ENCODE data around the gene SBF2. TPM values are rescaled to one million over a fixed set of nuclear protein-coding genes. Genes with fewer than 3 reads are reported as not detected.

Gene SBF2
- total and polyA plus RNA-seq, 2 donors (not counting 1 experiment from before 2014, with no cell fraction given) = 5.6 to 17.7 TPM

DNA sequence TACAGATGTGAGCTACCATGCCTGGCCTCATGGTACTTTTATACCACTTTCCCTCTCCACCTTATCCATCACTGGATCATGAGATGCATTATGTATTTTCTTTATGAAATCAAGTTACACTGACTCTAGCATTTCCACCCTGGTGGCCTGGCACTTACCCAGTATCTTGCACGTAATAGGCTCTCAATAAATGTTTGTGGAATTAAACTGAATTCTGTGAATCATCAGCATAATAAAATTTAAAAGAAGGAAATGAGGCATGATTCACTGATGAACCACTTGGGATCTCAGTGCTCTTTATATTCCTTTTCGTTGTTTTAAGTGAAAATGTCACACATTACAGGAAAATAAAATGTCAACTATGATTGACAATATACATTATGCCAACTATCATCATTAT is 35.9 kb upstream of the SBF2 start:
- no peak for ATAC-seq (ENCODE audit: low read depth)
- H3K79me2 ChIP-seq (ENCODE audit: control insufficient read depth, insufficient read depth, low read length) = no peaks in the 10 kb centered on the region
- no peak for DNase-seq
- no peaks in the 10 kb centered on the region for H3K27me3 ChIP-seq (replicated peaks in 1 of 4; ENCODE audit: control extremely low read depth in 1 of 4, control insufficient read depth in 3 of 4, insufficient read depth in 4 of 4, low read length in 3 of 4)
- H2AFZ ChIP-seq (ENCODE audit: insufficient read depth, low read depth, low read length, poor library complexity, severe bottlenecking) = no peak overlapping the region
- TF ChIP-seq, protein P1, sequence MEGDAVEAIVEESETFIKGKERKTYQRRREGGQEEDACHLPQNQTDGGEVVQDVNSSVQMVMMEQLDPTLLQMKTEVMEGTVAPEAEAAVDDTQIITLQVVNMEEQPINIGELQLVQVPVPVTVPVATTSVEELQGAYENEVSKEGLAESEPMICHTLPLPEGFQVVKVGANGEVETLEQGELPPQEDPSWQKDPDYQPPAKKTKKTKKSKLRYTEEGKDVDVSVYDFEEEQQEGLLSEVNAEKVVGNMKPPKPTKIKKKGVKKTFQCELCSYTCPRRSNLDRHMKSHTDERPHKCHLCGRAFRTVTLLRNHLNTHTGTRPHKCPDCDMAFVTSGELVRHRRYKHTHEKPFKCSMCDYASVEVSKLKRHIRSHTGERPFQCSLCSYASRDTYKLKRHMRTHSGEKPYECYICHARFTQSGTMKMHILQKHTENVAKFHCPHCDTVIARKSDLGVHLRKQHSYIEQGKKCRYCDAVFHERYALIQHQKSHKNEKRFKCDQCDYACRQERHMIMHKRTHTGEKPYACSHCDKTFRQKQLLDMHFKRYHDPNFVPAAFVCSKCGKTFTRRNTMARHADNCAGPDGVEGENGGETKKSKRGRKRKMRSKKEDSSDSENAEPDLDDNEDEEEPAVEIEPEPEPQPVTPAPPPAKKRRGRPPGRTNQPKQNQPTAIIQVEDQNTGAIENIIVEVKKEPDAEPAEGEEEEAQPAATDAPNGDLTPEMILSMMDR (IDR thresholded peaks at IDR 0.05) = no peak
- TF ChIP-seq EZH2 (IDR thresholded peaks at IDR 0.05; ENCODE audit: borderline replicate concordance, insufficient read depth, low read depth, low read length, poor library complexity, severe bottlenecking) = no peak
- Mint-ChIP-seq H3K9me3 (ENCODE audit: insufficient read depth) (no peaks in the 10 kb centered on the region), H3K27me3 (peaks cover 21% of the 10 kb centered on the region), H3K4me1 (no peaks in the 10 kb centered on the region), H3K4me3 (no peak overlapping the region), H3K27ac (no peak overlapping the region)
- no peaks in the 10 kb centered on the region for H3K36me3 ChIP-seq (replicated peaks in 1 of 2; ENCODE audit: control extremely low read depth in 1 of 2, control insufficient read depth in 1 of 2, extremely low read depth in 1 of 2, insufficient read depth in 2 of 2, low read length in 1 of 2)
- no peak overlapping the region for H3K9ac ChIP-seq (ENCODE audit: low read length)
- no peak overlapping the region for H3K4me3 ChIP-seq (ENCODE audit: control extremely low read depth in 1 of 5, extremely low read depth in 1 of 5, insufficient read depth in 1 of 5, low read depth in 2 of 5, low read length in 4 of 5)
- ChIA-PET CTCF (no interaction called here), POLR2A (no interaction called here)
- WGBS (ENCODE audit: insufficient coverage) = no CpG with 5 or more reads among the region's 2 CpGs
- H3K9me3 ChIP-seq (ENCODE audit: control extremely low read depth in 1 of 3, control insufficient read depth in 2 of 3, insufficient read depth in 1 of 3, low read length in 2 of 3) = no peaks in the 10 kb centered on the region
- intact Hi-C loops (cut with micrococcal nuclease) = no loop called here
- H3K4me2 ChIP-seq (replicated peaks; ENCODE audit: low read depth, low read length, poor library complexity, severe bottlenecking) = no peak overlapping the region
- H4K20me1 ChIP-seq (ENCODE audit: control insufficient read depth, insufficient read depth, low read length, poor library complexity, severe bottlenecking) = no peaks in the 10 kb centered on the region
- H3K27ac ChIP-seq (ENCODE audit: low read length in 2 of 2) = no peak overlapping the region
- no peaks in the 10 kb centered on the region for H3K4me1 ChIP-seq (ENCODE audit: control insufficient read depth in 2 of 2, insufficient read depth in 2 of 2, low read length in 2 of 2)

DNA sequence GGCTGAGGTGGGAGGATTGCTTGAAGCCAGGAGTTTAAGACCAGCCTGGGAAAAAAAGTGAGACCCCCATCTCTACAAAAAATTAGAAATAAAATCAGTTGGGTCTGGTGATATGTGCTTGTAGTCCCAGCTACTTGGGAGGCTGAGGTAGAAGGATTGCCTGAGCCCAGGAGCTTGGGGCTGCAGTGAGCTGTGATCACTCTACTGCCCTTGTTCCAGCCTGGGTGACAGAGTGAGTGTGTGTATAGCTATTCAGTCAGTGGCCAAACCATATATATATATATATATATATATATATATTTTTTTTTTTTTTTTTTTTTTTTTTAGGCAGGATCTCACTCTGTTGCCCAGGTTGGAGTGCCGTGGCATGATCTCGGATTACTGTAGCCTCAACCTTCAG is 35.3 kb upstream of the SBF2 start:
- ChIA-PET CTCF (no interaction called here), POLR2A (no interaction called here)
- Histone ChIP-seq H2AFZ (ENCODE audit: insufficient read depth, low read depth, low read length, poor library complexity, severe bottlenecking) (no peak overlapping the region), H3K9me3 (ENCODE audit: control extremely low read depth in 1 of 3, control insufficient read depth in 2 of 3, insufficient read depth in 1 of 3, low read length in 2 of 3) (no peaks in the 10 kb centered on the region), H3K27me3 (replicated peaks in 1 of 4; ENCODE audit: control extremely low read depth in 1 of 4, control insufficient read depth in 3 of 4, insufficient read depth in 4 of 4, low read length in 3 of 4) (peaks cover 0 to 3% (median 0%) of the 10 kb centered on the region in 4 experiments), H3K4me2 (replicated peaks; ENCODE audit: low read depth, low read length, poor library complexity, severe bottlenecking) (no peak overlapping the region), H3K9ac (ENCODE audit: low read length) (no peak overlapping the region), H3K36me3 (replicated peaks in 1 of 2; ENCODE audit: control extremely low read depth in 1 of 2, control insufficient read depth in 1 of 2, extremely low read depth in 1 of 2, insufficient read depth in 2 of 2, low read length in 1 of 2) (no peaks in the 10 kb centered on the region), H4K20me1 (ENCODE audit: control insufficient read depth, insufficient read depth, low read length, poor library complexity, severe bottlenecking) (no peaks in the 10 kb centered on the region), H3K4me3 (ENCODE audit: control extremely low read depth in 1 of 5, extremely low read depth in 1 of 5, insufficient read depth in 1 of 5, low read depth in 2 of 5, low read length in 4 of 5) (no peak overlapping the region), H3K79me2 (ENCODE audit: control insufficient read depth, insufficient read depth, low read length) (no peaks in the 10 kb centered on the region), H3K27ac (ENCODE audit: low read length in 2 of 2) (no peak overlapping the region), H3K4me1 (ENCODE audit: control insufficient read depth in 2 of 2, insufficient read depth in 2 of 2, low read length in 2 of 2) (no peaks in the 10 kb centered on the region)
- no CpG with 5 or more reads among the region's 2 CpGs for WGBS (ENCODE audit: insufficient coverage)
- no peak for ATAC-seq (ENCODE audit: low read depth)
- intact Hi-C loops (cut with micrococcal nuclease) = no loop called here
- no peak overlapping the region for H3K4me3 Mint-ChIP-seq
- no peak overlapping the region for H3K27ac Mint-ChIP-seq
- no peaks in the 10 kb centered on the region for H3K4me1 Mint-ChIP-seq
- no peak for TF ChIP-seq EZH2 (IDR thresholded peaks at IDR 0.05; ENCODE audit: borderline replicate concordance, insufficient read depth, low read depth, low read length, poor library complexity, severe bottlenecking)
- TF ChIP-seq, protein P1 (IDR thresholded peaks at IDR 0.05) = no peak
- H3K27me3 Mint-ChIP-seq = peaks cover 22% of the 10 kb centered on the region
- DNase-seq = no peak
- H3K9me3 Mint-ChIP-seq (ENCODE audit: insufficient read depth) = no peaks in the 10 kb centered on the region

All from B cell (primary cell).